Activated CD8-positive, alpha-beta memory T cell treated with anti-CD3 and anti-CD28 coated beads for 24 hours (primary cell): ENCODE measurements around the gene DKKL1.

Experiments used
- DNase-seq: peaks from one replicate; pipeline ENCODE4 v3.0.0-alpha.2; 2020

DKKL1 gene

GRCh38 chr19:49338023-49338677, 25.5 kb upstream of the DKKL1 start:
- DNase-seq: peak; percentile 52

- DNase-seq: peak; percentile 60
Observed at GRCh38 chr19:49338691-49339300, 24.9 kb upstream of the DKKL1 start.

DNA sequence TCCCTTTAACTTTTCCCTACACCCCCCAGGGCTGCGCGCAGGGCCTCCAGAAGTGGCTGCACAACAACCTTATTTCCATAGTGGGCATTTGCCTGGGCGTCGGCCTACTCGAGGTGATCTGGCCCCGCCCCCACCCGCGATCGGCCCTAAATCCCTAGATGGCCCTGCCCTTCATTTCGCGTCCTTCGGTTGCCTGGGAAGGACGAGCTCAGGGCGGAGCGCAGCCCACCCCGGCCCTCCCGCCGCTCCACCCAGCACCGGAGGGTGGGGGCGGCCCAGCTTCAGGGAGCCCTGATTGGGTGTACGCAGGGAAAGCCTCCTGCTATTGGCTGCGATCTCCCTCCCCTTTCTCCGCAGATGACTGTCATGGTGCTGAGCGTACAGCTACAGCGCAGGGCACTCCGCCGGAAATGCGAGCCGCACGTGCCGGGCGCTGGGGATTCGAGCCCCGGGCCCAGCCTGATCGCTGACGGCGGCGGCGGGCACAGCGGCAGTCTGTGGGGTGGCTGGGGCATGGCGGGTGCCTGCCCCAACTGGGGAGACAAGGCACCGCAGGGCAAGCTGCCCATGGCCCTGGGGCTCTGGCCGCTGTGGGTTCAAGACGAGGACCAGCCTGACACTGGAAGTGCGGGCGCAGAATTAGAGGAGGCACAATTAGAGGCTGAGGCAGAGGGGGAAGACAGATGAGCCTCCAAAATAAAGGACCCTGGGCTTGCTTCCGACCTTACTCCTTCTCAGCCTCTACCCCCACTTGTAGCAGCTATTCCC, 24.2 kb upstream of the DKKL1 start:
- peak; percentile 54 for DNase-seq

DNA sequence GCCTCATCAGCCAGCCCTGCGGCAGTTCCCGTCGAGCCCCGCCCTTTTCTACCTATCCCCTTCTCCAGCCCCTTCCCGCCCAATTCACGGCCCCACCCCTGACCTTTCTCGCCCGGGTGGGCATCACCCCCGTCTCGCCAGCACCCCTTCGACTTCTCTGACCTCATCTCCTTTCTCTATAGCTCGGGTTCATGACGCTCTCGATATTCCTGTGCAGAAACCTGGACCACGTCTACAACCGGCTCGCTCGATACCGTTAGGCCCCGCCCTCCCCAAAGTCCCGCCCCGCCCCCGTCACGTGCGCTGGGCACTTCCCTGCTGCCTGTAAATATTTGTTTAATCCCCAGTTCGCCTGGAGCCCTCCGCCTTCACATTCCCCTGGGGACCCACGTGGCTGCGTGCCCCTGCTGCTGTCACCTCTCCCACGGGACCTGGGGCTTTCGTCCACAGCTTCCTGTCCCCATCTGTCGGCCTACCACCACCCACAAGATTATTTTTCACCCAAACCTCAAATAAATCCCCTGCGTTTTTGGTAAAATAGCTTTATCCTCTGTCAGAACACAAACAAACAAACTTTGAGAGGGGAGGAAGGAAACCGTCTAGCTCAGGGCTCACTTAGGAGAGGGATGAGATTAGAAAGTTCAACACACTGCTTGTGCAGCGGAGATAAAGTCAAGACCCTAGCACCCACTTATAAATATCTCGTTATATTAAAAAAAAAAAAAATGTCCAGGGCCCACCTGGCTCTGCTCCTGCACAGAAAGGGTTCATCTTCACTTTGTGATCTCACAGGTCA, 23.4 kb upstream of the DKKL1 start:
- no peak for DNase-seq

- no peak for DNase-seq
Observed at GRCh38 chr19:49340865-49341718, 22.6 kb upstream of the DKKL1 start.

DNA sequence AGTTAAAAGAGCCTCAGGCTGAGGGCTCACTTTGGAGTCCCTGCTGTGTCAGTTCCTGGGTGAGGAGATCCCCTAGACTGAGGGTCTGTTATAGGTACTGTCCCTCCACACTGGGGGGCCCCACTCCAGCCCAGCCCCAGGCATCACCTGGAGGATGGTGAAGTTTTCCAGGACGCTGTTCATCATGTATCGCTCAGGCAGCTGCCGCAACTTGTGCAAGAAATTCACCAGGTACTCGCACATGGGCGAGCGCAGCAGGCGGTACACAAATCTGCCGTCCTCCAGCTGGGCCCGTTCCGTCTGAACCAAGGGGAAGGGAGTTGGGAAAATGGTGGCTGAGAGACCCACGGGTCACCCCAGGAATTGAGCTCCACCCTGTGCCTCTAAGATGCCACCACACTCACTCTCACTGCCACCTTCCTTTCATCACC, 21.4 kb upstream of the DKKL1 start:
- DNase-seq: no peak

DNA sequence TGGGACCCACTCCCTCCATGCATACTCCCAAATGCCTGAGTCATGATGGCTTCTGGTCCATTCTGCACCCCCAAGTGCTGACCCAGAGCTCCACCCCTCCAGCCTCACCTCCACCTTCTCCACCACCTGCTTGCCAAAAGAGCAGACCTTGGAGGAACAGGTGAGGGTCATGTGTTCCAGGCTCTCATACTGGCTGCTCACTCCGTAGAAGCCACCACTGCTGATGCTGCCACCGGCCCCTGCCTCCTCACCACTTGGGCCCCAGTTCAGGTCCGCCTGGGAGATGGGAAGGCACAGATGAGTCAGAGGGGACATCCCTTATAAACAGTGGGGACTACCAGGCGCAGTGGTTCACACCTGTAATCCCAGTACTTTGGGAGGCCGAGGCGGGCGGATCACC, 20.6 kb upstream of the DKKL1 start:
- DNase-seq: no peak

- no peak for DNase-seq
Observed at GRCh38 chr19:49344505-49345423, 18.9 kb upstream of the DKKL1 start.

GRCh38 chr19:49347191-49347590, 16.5 kb upstream of the DKKL1 start:
- DNase-seq: no peak

DNA sequence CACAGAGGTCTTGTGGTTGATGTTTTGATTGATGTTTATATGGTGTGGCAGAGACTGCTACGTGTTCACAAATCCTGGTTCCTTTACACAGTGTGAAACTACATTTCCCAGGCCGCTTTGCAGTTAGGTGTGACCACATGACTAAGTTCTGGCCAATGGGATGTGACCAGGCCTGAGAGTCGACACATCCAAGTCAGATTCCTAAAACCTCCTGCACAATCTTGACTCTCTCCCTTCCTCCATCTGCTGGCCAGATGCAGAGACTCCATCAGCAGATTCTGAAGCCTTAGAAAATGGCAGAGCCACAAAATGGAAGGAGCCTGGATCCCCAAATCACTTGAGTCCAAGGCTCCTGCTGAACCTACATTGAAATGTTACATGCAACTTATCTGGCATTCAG, 15.8 kb upstream of the DKKL1 start:
- DNase-seq: no peak

DNA sequence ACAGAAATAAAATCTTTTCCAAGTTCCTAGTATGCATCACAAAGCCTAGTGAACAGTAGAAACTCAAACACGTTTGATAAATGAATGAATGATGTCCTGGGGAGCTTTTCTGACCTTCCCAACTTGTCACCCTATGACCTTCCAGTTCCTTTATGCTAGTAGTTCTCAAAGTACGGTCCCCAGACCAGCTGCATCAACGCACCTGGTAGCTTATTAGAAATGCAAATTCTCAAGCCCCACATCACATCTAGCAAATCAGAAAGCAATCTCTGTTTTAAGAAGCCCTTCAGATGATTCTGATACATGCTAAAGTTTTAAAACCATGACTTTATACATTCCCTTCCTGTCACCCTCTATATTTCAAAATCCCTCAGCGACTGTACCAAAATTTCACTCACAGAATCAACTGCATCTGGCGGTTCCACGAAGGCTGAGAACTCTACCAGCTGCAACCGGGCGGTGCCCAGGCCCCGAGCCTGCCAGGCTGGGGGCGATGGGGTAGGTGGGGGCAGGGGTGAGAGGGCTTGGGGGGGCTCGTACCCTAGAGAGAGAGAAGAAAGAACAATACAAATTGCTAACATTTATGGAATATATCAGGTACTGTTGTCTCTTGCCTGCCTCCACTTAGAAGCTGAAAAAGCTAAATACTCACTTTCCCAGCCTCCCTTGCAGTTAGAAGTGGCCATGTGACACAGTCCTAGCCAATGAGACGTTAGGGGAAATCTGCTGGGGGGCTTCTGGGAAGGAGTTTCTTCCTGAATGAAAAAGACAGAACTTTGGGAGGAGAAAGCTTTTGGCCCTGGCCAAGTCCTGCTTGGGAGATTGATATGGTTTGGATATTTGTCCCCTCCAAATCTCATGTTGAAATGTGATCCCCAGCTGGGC, 15.1 kb upstream of the DKKL1 start:
- no peak for DNase-seq

DNA sequence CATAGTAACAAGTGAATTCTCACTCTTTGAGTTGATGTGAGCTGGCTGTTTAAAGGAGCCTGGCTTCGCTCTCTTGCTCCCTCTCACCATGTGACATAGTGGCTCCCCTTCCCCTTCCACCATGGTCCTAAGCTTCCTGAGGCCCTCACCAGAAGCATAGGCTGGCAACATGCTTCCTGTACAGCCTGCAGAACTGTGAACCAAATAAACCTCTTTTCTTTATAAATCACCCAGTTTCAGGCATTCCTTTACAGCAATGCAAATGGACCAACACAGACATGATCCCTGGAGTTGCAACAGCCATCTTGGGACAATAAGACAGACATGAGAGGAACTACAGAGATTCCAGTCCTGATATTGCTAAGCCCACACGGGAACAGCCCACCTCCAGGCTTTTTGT, 14.1 kb upstream of the DKKL1 start:
- no peak for DNase-seq

- DNase-seq: no peak
Observed at GRCh38 chr19:49355909-49356353, 7.7 kb upstream of the DKKL1 start.

GRCh38 chr19:49356382-49356781, 7.3 kb upstream of the DKKL1 start:
- no peak for DNase-seq

- DNase-seq: no peak
Observed at GRCh38 chr19:49357186-49357585, 6.5 kb upstream of the DKKL1 start.

- DNase-seq: no peak
Observed at GRCh38 chr19:49359851-49360820, 3.5 kb upstream of the DKKL1 start.

GRCh38 chr19:49361438-49362047, 2.1 kb upstream of the DKKL1 start:
- DNase-seq: no peak
